Activated CD4-positive, alpha-beta T cell treated with anti-CD3 and anti-CD28 coated beads, Interleukin-2, amount 50 U/mL, for 24 hours (primary cell): Measurements from ENCODE around the gene PPP1R15B.

Experiments
- DNase-seq, 2 donors: peaks; one replicate each; pipeline ENCODE4 v3.0.0-alpha.2; 2020; ENCODE audit warnings: low read depth in 1 of 2, low spot score in 1 of 2

Gene PPP1R15B

DNA sequence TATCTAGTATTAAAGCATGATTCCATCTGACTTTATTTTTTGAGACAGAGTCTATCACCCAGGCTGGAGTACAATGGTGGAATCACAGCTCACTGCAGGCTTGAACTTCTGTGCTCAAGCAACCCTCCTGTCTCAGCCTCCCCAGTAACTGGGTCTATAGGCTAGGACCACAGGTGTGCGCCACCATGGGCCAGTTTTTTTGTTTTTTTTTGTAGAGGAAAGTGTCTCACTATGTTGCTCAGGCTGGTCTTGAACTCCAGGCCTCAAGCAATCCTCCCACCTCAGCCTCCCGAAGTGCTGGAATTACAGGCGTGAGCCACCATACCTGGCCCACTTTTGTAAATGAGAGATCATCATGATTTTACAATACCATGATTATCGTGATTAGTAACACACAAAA, 9.2 kb downstream of the PPP1R15B start:
- DNase-seq = no peak

- no peak for DNase-seq
Measured at GRCh38 chr1:204401730-204402129, 9.9 kb downstream of the PPP1R15B start.

DNA sequence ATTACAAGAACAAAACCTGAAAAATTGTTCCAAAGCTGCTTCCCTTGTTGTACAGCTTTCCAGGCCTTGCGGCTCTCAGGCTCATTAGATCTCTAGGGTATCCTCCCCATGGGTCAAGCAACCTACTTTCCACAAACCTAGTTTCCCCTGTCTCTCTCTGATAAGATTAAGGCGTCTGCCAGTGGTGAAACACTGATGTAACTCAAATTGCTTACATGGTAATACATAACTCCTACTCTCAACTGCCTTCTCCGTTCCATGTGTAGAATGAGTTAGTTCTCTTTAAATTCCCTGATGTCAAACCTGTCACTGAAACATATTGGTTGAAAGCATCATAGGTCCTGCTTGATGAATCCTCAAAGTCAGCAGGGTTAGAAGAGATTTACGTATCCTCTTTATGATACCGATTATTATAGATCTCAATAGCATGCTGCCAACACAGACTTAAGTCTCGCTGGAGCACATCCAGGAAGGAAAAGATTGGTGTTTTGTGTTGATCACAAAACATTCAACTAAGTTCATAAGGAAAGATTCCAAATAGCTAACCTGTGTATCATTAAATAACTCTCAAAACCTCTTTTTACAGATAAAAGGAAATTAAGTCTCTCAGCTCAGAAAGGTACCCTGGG, 10.6 kb downstream of the PPP1R15B start:
- no peak for DNase-seq

- peak in 1 of 2 donors; percentile 54 for DNase-seq
Measured at GRCh38 chr1:204398197-204399125, 13.2 kb downstream of the PPP1R15B start.

DNA sequence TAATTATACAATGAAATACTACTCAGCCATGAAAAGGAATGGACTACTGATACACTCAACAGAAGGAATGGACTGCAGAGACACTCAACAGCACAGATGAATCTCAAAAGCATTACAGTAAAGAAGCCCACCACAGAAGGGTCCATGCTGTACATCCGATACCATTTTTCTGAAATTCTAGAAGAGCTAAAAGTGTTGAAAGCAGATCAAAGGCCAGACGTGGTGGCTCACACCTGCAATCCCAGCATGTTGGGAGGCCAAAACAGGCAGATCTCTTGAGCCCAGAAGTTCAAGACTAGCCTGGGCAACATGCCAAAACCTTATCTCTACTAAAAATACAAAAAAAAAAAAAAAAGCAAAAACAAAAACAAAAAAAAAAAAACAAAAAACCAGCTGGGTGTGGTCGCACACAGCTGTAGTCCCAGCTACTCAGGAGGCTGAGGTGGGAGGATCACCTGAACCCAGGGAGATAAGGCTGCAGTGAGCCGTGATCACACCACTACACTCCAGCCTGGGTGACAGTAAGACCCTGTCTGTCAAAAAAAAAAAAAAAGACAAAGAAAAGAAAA, 15.5 kb downstream of the PPP1R15B start:
- no peak for DNase-seq

- DNase-seq = no peak
Measured at GRCh38 chr1:204391629-204392028, 20.0 kb downstream of the PPP1R15B start.

GRCh38 chr1:204390751-204391466, 20.7 kb downstream of the PPP1R15B start:
- DNase-seq = no peak

GRCh38 chr1:204385727-204386126, 25.9 kb downstream of the PPP1R15B start:
- DNase-seq = no peak

GRCh38 chr1:204384636-204385352, 26.8 kb downstream of the PPP1R15B start:
- DNase-seq = no peak

DNA sequence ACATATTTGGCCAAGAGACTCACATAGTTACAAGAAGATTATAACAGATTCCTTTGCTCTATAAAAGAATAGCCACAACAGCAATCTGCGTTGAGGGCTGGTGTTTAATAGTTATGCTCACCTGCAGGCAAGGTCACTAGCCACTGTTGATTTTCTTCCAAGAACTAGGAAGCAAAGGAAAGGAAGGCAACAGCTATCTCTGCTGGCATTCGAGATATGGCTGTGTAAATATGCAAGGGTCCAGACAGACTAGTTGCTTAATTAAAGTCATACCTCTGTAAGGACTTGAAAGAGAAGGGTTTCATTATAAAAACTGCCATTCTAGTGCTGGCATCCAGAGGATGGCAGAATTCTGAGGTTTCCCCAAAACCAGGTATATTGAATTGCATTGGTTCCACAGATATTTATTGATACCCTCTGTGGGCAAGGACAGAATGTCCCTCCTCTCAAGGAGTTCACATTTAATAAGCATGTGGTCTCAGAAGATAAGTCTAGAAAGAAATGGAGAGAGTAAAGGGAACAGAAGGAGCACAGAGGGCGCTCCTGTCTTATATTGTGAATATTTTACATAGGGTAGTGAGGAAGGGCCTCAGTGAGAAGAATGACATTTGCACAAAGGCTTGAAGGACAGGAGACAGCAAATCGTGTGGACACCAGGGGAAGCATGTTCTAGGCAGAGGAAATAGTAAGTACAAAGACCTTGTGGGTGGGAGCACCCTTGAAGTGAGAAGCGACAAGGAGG, 28.3 kb downstream of the PPP1R15B start:
- no peak for DNase-seq

GRCh38 chr1:204382714-204383083, 28.9 kb downstream of the PPP1R15B start:
- DNase-seq = no peak

GRCh38 chr1:204380293-204380831, 31.3 kb downstream of the PPP1R15B start:
- DNase-seq = no peak

DNA sequence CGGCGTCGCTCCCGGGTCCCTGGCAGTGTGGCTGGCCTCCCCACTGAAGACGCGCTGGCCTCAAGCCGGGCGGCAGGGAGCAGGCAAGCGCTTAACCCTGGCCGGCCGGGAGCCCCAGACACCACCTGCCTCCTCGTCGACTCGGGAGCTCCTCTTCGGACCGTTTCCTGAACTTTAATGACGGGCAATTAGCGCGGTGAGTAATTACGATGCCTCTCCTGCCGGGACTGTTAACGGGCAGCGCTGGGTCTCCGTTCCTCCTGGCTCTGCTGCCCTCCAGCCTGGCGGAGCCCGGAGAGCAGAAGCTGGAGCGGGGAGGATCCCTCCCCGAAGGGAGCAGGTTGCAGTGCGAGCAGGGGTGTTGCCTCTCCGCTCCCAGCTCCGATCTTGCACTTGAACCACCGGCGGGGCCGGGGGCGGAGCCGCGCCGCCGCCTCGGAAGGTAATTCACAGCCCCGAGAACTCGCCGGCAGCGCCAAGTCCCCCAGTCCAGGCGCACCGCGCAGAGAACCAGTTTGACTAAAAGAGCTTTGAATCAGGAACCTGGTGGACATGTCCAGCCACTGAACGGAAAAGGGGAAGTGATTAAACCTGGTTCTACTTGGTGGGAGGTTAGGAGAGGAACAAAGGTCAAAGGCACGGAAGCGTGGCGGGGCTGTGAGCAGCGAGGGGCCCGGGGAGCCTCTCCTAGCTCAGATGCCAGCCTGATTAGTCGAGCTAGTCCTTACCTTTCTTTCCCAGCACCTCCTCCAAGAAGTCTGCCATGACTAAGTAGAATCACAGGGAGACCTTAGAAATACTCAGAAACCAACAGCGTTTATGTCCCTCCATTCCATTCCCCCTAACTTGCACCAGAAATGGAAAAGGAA, 33.6 kb downstream of the PPP1R15B start:
- peak in 1 of 2 donors; percentile 21 for DNase-seq

- no peak for DNase-seq
Measured at GRCh38 chr1:204376919-204377799, 34.5 kb downstream of the PPP1R15B start.

DNA sequence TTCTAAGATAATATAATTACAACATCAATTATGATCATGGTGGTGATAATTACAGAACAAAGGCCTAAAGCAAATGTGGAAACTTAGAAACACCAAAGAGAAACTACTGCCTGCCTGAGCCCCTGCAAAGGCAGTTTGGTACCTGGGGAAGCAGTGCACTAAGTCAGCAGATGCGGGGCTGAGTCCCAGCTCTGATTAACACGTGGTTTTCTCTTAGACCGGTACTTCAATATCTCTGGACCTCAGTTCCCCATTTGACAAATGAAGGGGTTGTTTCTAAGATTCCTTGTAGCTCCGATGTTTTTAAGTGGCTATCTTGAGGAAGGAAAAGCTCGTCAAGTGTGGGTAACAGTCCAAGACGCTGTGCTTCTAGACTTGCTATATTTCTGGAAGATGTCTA, 35.2 kb downstream of the PPP1R15B start:
- DNase-seq = no peak

- no peak for DNase-seq
Measured at GRCh38 chr1:204373911-204374310, 37.7 kb downstream of the PPP1R15B start.

DNA sequence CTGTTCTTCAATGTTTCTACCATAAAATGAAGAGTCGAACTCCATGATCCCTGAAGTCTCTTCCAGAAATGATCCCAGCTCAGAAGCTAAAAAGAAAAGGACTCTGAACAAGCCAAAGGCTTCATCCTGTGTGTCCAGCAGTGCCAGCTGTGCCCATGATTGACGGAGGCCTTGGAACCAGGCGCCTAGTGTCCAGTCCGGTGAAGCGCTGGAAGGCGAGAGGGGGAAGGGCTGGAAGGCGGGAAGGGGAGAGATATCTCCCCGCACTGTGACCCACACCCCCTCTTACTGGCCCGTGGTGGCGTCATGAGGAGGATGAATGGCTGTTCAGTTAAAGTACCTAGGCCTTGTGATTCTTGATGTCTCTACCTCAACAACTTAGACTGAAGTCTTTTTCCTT, 41.4 kb downstream of the PPP1R15B start:
- DNase-seq = no peak
